Left lung (tissue), 10 donors: ENCODE data around the gene P4HA1. TPM values are rescaled to one million over a fixed set of nuclear protein-coding genes. Genes with fewer than 3 reads are reported as not detected.

Experiments used
- ATAC-seq: fragments of 200-7000 bp; cut with Tn5 transposase; one replicate; pipeline ENCODE4 v1.9.1; 2020; ENCODE audit warnings: moderate library complexity
- DNase-seq, 4 donors: peaks; one replicate each; pipeline ENCODE4 v3.0.0-alpha.2; 2013 to 2020
- H3K27ac ChIP-seq, 2 donors: fragments of 200-600 bp; sonication (generic) in 1 of 2; one replicate each; pipeline versions ENCODE4 v1.5.0 to v1.8.0; 2020 to 2021
- H3K27me3 ChIP-seq, 2 donors: fragments of 200-600 bp; sonication (generic) in 1 of 2; one replicate each; pipeline versions ENCODE4 v1.5.0 to v1.8.0; 2020 to 2021
- H3K36me3 ChIP-seq, 2 donors: fragments of 200-600 bp; sonication (generic) in 1 of 2; one replicate each; pipeline versions ENCODE4 v1.5.0 to v1.8.0; 2020 to 2021
- H3K4me1 ChIP-seq, 2 donors: fragments of 200-600 bp; one replicate each; pipeline ENCODE4 v1.8.0; 2021
- H3K4me3 ChIP-seq, 2 donors: fragments of 200-600 bp; sonication (generic) in 1 of 2; one replicate each; pipeline versions ENCODE4 v1.5.0 to v1.8.0; 2020 to 2021; ENCODE audit warnings: mild to moderate bottlenecking in 1 of 2
- H3K9me3 ChIP-seq, 2 donors: fragments of 200-600 bp; sonication (generic) in 1 of 2; one replicate each; pipeline versions ENCODE4 v1.5.0 to v1.8.0; 2020 to 2021
- intact Hi-C, 2 donors: fragments of 100-400 bp; cut with DNase I; formaldehyde crosslinking; loops; one replicate each; pipeline versions ENCODE4 v1.11.2 to v1.14.2; 2022
- polyA plus RNA-seq, 6 donors: library from polyadenylated mRNA; unstranded; fragments of 120-200 nt; gene quantifications; one replicate each; pipeline ENCODE4 v1.2.1, GENCODE V29; 2013; ENCODE audit not compliant: insufficient read length in 6 of 6
- total RNA-seq, 2 donors: library from RNA; stranded (reverse); fragmentation: NEBNext Ultra II Directional; extraction: Animal tissue kit (Norgen Biotek cat#: 25700); gene quantifications; one replicate each; pipeline ENCODE4 v1.2.1, GENCODE V29; 2021
- TF ChIP-seq, protein P1 (sequence below), 2 donors: fragments of 200-600 bp; sonication (generic) in 1 of 2; IDR thresholded peaks; one replicate each; pipeline versions ENCODE4 v1.5.0 to v1.8.0; 2021; ENCODE audit warnings: antibody characterized with exemption in 2 of 2
- donor health status: DM: no; HTN: yes; CAD: no.
- donor health status: DM: no; HTN: no; CAD: no.

The P4HA1 gene
- total and polyA plus RNA-seq, 8 donors = 47.4 to 94.4 (median 66.0) TPM

DNA sequence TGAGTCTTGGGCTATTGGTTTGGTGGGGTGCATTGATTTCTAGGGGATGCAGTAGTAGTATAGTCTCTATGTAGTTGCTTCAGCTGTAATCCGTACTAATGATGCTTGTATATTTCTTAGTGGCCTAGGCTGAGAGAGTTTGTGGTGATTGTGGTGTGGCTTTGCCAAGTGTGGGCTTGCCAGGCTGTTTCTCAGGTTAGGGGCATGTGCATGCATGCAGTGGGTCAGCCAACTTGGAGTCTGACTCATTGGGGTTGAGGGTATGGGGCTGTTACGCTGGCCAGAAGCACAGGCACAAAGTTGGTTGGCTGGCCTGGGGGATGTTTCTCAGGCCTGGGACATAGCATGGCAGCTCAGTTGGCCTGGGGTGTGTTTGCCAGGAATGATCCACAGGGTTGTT lies 116.3 kb downstream of the P4HA1 start:
- no peaks in the 10 kb centered on the region for H3K4me1 ChIP-seq
- peaks cover 0 to 52% of the 10 kb centered on the region in 2 donors for H3K9me3 ChIP-seq
- intact Hi-C loops = no loop called here
- DNase-seq = no peak
- no peak overlapping the region for H3K4me3 ChIP-seq
- ATAC-seq = no peak
- H3K27me3 ChIP-seq = no peaks in the 10 kb centered on the region
- TF ChIP-seq, protein P1, sequence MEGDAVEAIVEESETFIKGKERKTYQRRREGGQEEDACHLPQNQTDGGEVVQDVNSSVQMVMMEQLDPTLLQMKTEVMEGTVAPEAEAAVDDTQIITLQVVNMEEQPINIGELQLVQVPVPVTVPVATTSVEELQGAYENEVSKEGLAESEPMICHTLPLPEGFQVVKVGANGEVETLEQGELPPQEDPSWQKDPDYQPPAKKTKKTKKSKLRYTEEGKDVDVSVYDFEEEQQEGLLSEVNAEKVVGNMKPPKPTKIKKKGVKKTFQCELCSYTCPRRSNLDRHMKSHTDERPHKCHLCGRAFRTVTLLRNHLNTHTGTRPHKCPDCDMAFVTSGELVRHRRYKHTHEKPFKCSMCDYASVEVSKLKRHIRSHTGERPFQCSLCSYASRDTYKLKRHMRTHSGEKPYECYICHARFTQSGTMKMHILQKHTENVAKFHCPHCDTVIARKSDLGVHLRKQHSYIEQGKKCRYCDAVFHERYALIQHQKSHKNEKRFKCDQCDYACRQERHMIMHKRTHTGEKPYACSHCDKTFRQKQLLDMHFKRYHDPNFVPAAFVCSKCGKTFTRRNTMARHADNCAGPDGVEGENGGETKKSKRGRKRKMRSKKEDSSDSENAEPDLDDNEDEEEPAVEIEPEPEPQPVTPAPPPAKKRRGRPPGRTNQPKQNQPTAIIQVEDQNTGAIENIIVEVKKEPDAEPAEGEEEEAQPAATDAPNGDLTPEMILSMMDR (IDR thresholded peaks at IDR 0.05) = no peak
- no peak overlapping the region for H3K27ac ChIP-seq
- H3K36me3 ChIP-seq = no peaks in the 10 kb centered on the region

DNA sequence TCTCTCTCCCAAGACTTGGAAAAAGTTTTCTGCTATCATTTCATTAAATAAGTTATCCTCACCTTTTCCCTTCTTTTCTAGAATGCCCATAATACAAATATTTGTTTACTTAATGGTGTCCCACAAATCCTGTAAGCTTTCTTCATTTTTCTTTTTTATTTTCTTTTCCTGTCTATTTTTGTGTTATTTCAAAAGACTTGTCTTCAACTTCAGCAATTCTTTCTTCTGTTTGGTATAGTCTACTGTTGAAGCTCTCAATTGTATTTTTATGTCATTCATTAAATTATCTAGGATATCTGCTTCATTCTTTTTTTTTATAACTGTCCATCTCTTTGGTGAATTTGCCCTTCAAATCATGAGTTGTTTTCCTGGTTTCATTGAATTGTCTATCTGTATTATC lies 117.0 kb downstream of the P4HA1 start:
- H3K4me1 ChIP-seq = no peaks in the 10 kb centered on the region
- H3K36me3 ChIP-seq = no peaks in the 10 kb centered on the region
- H3K9me3 ChIP-seq = peaks cover 0 to 59% of the 10 kb centered on the region in 2 donors
- ATAC-seq (no peak), DNase-seq (no peak)
- H3K27me3 ChIP-seq = no peaks in the 10 kb centered on the region
- H3K27ac ChIP-seq = no peak overlapping the region
- H3K4me3 ChIP-seq = no peak overlapping the region
- intact Hi-C loops = no loop called here
- TF ChIP-seq, protein P1 (IDR thresholded peaks at IDR 0.05) = no peak

DNA sequence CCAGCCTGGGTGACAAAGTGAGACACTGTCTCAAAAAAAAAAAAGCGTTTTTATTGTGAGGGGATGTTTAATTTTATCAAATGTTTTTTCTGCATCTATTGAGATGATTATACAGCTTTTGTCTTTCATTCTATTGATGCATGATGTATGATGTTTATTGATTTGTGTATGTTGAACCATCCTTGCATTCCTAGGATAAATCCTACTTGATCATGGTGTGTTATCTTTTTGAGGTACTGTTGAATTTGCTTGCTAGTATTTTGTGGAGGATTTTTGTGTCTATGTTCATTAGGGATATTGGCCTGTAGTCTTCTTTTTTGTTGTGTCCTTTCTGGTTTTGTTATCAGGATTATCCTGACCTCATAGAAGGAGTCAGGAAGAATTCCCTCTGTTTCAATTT lies 119.8 kb downstream of the P4HA1 start:
- intact Hi-C loops = no loop called here
- Histone ChIP-seq H3K4me1 (no peaks in the 10 kb centered on the region), H3K27me3 (no peaks in the 10 kb centered on the region), H3K36me3 (no peaks in the 10 kb centered on the region), H3K4me3 (no peak overlapping the region), H3K9me3 (peaks cover 0 to 59% of the 10 kb centered on the region in 2 donors), H3K27ac (no peak overlapping the region)
- no peak for ATAC-seq
- no peak for DNase-seq
- TF ChIP-seq, protein P1 (IDR thresholded peaks at IDR 0.05) = no peak

Other genes starting within 250 kb of the P4HA1 start
- under 1 TPM in 1 of 2 donors, not detected in 1; 0.21 TPM for gene OIT3, start 203.1 kb downstream of the P4HA1 start, total RNA-seq
- gene OIT3, start 203.1 kb downstream of the P4HA1 start, polyA plus RNA-seq = 1 to 10 TPM in 3 of 6 donors, under 1 TPM in 3; 0.73 to 1.4 (median 1.1) TPM
- 1 to 10 TPM in 1 of 2 donors, under 1 TPM in 1; 0.65 to 2.2 TPM for gene PLA2G12B, start 142.1 kb downstream of the P4HA1 start, total RNA-seq
- 1 to 10 TPM in 2 of 6 donors, under 1 TPM in 4; 0.38 to 3.3 (median 0.71) TPM for gene PLA2G12B, start 142.1 kb downstream of the P4HA1 start, polyA plus RNA-seq
- gene NUDT13, start 13.6 kb upstream of the P4HA1 start, total RNA-seq = 1 to 10 TPM; 1.4 to 2.1 TPM
- gene NUDT13, start 13.6 kb upstream of the P4HA1 start, polyA plus RNA-seq = 1 to 10 TPM; 6.1 to 7.9 (median 7.7) TPM
- 10 to 100 TPM; 22.6 to 25.0 TPM for gene ECD, start 71.1 kb upstream of the P4HA1 start, total RNA-seq
- 10 to 100 TPM; 35.8 to 42.7 (median 36.8) TPM for gene ECD, start 71.1 kb upstream of the P4HA1 start, polyA plus RNA-seq
- 10 to 100 TPM; 20.4 to 26.4 TPM for gene FAM149B1, start 71.3 kb upstream of the P4HA1 start, total RNA-seq
- gene FAM149B1, start 71.3 kb upstream of the P4HA1 start, polyA plus RNA-seq = 10 to 100 TPM; 41.8 to 58.8 (median 51.3) TPM
- gene DNAJC9, start 150.4 kb upstream of the P4HA1 start, total RNA-seq = 10 to 100 TPM; 14.6 to 17.6 TPM
- 10 to 100 TPM; 29.2 to 34.8 (median 32.8) TPM for gene DNAJC9, start 150.4 kb upstream of the P4HA1 start, polyA plus RNA-seq
- 10 to 100 TPM; 67.3 to 83.6 TPM for gene MRPS16, start 155.8 kb upstream of the P4HA1 start, total RNA-seq
- 10 to 100 TPM; 57.2 to 74.1 (median 65.6) TPM for gene MRPS16, start 155.8 kb upstream of the P4HA1 start, polyA plus RNA-seq